Lower leg skin (tissue), 4 donors: ENCODE measurements around the gene CHML. TPM values are rescaled to one million over a fixed set of nuclear protein-coding genes. Genes with fewer than 3 reads are reported as not detected.

Source experiments
- DNase-seq, 2 donors: peaks; one replicate each; pipeline ENCODE4 v3.0.0-alpha.2; 2019; ENCODE audit warnings: low spot score in 2 of 2
- H3K4me3 ChIP-seq: fragments of 200-600 bp; sonication (generic); 2 replicates; pipeline ENCODE4 v1.5.1; 2017; ENCODE audit warnings: mild to moderate bottlenecking, low read depth; ENCODE audit not compliant: poor library complexity, severe bottlenecking
- CTCF ChIP-seq, 3 donors: fragments of 450-650 bp; IDR thresholded peaks; one replicate each; pipeline ENCODE4 v1.5.1; 2016; ENCODE audit warnings: antibody characterized with exemption in 3 of 3, mild to moderate bottlenecking in 3 of 3, moderate library complexity in 2 of 3
- POLR2A ChIP-seq, 2 donors: fragments of 450-650 bp; IDR thresholded peaks; one replicate each; pipeline ENCODE4 v1.6.1; 2016 to 2017; ENCODE audit warnings: antibody characterized with exemption in 2 of 2, mild to moderate bottlenecking in 1 of 2, moderate library complexity in 1 of 2
- WGBS, 2 donors: methylation state at CpG; one replicate each; pipeline ENCODE4 v1.1.5; 2018; 5-methylcytosine and 5-hydroxymethylcytosine counted together
- intact Hi-C: fragments of 100-400 bp; cut with DNase I; formaldehyde crosslinking; loops from one replicate; pipeline ENCODE4 v1.15.0; 2023; ENCODE audit warnings: low total_unique reads
- total RNA-seq, 4 donors: library from RNA; depleted of rRNA; stranded (reverse); fragments of >200 nt; gene quantifications; one replicate each; pipeline ENCODE4 v1.1.0, GENCODE V29; 2016

Gene CHML
- total RNA-seq, 4 donors from 2014 or later, result 7.5 to 10.6 (median 7.9) TPM

GRCh38 chr1:241610056-241610815, 29.9 kb downstream of the CHML start:
- TF ChIP-seq CTCF (IDR thresholded peaks at IDR 0.05) (no peak), POLR2A (IDR thresholded peaks at IDR 0.05) (no peak)
- 46 to 50% methylated on average over 8 of the region's 8 CpGs for WGBS, 2 donors
- H3K4me3 ChIP-seq, result no peak overlapping the region
- intact Hi-C loops, result loop anchor here (5.0 kb wide), 1 partner anchor 222 kb away; no protein-coding TSS in a partner anchor
- no peak for DNase-seq

- 33 to 37% methylated on average over 3 of the region's 3 CpGs for WGBS, 2 donors
- intact Hi-C loops, result no loop called here
Measured at GRCh38 chr1:241608379-241609033, 31.7 kb downstream of the CHML start.

GRCh38 chr1:241607497-241607896, 32.7 kb downstream of the CHML start:
- no peak overlapping the region for H3K4me3 ChIP-seq
- no peak for DNase-seq
- TF ChIP-seq POLR2A (IDR thresholded peaks at IDR 0.05) (no peak), CTCF (IDR thresholded peaks at IDR 0.05) (no peak)
- intact Hi-C loops, result no loop called here

More at GRCh38 chr1:241608379-241609033, 31.7 kb downstream of the CHML start:
- no peak overlapping the region for H3K4me3 ChIP-seq
- no peak for TF ChIP-seq POLR2A (IDR thresholded peaks at IDR 0.05)
- TF ChIP-seq CTCF (IDR thresholded peaks at IDR 0.05), result no peak
- DNase-seq, result no peak

GRCh38 chr1:241606544-241606943, 33.6 kb downstream of the CHML start:
- WGBS, 2 donors, result 64 to 66% methylated on average over 5 of the region's 5 CpGs
- TF ChIP-seq CTCF (IDR thresholded peaks at IDR 0.05) (no peak), POLR2A (IDR thresholded peaks at IDR 0.05) (no peak)
- no peak for DNase-seq
- no peak overlapping the region for H3K4me3 ChIP-seq
- intact Hi-C loops, result no loop called here

- no peak overlapping the region for H3K4me3 ChIP-seq
- TF ChIP-seq POLR2A (IDR thresholded peaks at IDR 0.05) (no peak), CTCF (IDR thresholded peaks at IDR 0.05) (no peak)
- intact Hi-C loops, result no loop called here
- 77 to 83% methylated on average over 9 of the region's 9 CpGs for WGBS, 2 donors
- no peak for DNase-seq
Measured at GRCh38 chr1:241605146-241605805, 34.9 kb downstream of the CHML start.
